NCI-H1930 (cell line): ENCODE measurements around the gene THSD7B.
"Not testable (repeated sequence)": the region's sequence is repeated elsewhere in the genome, so short reads cannot be mapped to it uniquely, and the experiment has no call there.

ENCODE experiments used
- DNase-seq, 2 experiments: peaks; one replicate each; lab custom pipeline; 2025; lab: John Stamatoyannopoulos, UW

Gene THSD7B

DNA sequence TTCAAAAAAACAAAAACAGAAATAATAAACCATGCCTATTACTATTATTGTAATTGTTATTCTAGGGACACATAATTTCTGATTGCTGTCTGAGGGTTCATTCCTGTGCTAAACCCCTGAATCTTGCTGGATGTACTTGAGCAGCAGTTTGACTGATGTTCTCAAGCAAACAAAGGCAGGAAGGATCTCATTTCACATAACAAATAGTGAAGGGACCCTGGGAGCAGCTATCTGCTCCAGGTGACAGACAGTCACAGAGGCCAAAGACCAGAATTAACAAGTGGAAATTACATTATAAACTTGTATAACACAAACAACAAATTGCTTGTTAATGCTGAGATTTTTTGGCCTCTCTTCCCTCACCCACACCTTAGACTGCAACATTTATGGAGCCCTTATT is 284.2 kb downstream of the THSD7B start:
- no peak for DNase-seq

DNA sequence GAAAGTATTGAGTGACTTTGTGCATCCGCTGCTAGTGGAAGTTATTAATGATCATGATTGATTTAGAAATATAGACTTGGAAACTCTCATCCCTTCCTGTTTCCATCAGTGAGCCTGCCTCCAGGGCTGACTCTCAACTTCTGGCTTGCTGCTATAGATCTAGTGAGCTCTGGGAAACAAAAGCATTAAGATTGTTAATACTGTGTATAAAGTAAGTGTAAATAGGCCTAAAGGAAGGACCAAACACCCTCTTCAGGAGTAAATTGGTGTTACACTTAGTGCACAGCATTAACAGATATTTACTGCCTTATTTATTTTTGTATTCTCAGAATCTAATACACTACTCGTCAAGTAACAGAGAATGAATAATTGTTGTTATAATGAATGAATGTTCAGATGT is 285.6 kb downstream of the THSD7B start:
- no peak for DNase-seq

DNA sequence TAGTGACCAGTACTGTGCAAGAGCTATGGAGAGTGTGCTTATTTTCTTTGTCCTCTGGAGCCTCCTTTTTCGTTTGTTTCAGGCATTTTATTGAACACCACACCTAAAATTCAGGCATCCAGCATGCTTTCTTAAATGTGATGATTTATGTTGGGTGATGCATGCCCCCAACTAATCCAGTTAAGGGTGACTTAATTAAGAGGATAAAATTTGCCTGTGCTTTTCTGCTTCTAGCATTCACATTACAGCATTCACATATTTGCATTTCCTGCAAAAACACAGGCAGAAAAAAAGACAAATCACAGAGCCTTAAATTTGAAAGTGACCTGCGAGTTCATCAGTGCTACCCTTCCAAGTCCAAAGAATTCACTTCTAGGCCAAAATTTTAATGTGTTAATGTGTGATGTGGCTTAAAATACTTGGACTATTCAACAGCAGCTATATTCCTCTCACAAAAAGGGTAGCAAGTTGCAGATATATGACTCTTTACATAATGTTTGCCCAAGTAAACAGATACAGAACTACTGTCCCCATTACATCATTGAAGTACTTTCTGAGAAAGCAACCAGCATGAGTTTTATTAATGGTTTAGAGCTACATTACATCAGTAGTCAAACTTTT is 286.5 kb downstream of the THSD7B start:
- DNase-seq, result no peak

DNA sequence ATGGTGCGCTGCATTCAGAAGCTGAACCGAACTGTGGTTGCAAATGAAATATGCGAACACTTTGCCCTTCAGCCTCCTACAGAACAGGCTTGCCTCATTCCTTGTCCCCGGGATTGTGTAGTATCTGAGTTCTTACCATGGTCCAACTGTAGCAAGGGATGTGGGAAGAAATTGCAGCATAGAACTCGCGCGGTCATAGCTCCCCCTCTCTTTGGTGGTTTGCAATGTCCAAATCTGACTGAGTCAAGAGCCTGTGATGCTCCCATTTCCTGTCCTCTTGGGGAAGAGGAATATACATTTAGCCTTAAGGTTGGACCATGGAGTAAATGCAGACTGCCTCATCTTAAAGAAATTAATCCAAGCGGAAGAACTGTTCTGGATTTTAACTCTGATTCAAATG is 291.4 kb downstream of the THSD7B start:
- no peak for DNase-seq

DNA sequence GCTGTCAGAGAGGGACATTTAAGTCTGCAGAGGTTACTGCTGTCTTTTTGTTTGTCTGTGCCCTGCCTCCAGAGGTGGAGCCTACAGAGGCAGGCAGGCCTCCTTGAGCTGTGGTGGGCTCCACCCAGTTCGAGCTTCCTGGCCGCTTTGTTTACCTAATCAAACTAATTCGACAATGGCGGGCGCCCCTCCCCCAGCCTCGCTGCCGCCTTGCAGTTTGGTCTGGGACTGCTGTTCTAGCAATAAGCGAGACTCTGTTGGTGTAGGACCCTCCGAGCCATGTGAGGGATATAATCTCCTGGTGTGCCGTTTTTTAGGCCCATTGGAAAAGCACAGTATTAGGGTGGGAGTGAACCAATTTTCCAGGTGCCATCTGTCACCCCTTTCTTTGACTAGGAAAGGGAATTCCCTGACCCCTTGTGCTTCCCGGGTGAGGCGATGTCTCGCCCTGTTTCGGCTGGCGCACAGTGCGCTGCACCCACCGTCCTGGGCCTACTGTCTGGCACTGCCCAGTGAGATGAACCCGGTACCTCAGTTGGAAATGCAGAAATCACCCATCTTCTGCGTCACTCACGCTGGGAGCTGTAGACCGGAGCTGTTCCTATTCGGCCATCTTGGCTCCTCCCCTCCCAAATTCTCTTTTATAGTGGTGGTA is 310.9 kb downstream of the THSD7B start:
- DNase-seq, result not testable (repeated sequence)

DNA sequence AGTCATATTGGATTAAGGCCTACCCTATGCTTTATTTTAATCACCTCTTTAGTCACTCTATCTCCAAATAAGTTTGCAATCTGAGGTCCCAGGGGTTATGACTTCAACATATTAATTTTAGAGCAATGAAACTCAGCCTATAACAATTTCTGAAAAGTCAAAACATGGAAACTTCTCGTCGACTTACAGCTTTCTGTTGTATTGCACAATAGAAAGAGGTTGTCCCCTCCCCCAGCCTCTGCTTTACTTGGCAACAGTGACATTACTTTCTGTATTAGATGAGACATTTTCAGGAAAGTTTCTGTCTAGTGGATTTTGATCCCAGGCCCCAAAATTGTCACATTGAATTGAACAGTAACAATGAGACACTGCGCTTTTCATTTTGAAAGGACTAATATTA is 326.4 kb downstream of the THSD7B start:
- no peak for DNase-seq

DNA sequence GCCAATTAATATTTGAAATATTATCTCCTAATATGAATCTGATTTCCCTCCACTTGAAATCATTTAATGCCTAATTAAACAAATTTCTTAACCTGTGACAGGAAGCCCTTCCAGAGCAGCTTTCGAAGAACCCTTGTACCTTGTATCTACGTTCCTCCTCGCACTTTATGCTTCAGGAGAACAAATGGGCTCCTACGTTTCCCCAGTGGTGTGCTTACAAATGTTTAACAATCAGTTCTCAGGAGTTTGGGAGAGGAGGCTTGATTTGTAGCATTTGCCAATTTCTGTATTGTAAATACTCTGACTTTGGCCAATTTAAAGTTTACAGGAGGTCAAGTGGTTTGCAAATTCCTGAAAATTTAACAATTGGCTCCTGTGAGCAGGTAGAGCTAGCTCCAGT is 327.8 kb downstream of the THSD7B start:
- no peak for DNase-seq

DNA sequence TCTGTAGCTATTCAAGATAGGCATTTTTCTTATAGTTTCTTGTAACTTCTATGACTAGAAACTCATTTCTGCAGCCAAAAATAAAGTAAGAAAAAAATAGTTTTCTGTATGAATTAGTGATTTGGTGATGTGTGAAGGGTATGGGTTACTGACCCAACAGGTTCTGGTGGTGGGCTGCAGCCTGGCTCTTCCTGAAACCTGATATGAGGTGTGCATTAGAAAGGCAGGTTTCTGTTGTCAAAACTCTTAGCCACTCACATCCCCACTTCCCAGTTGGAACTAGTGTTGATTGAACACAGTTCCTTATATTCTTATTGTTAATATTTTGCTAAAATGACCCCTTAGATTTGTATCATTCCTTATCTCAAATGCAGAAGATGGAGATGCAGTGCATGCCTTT is 330.8 kb downstream of the THSD7B start:
- DNase-seq, result no peak

DNA sequence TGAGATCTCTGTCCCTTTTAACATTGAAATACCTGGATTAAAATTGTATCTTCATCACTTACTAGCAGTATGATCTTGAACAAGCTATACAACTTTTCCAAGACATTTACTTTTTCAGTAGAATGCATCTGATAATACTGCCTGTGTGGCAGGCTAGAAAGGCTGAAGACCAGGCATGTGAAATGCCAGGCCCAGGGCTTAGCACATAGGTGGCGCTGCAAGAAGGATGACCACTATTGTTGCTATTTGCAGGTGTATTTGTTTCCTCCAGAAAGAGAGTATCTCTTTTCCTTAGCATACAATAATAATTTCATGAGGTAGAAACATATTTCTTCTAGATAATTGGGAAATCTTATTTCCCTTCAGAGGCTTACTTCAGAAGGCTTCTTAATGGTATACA is 331.3 kb downstream of the THSD7B start:
- DNase-seq, result no peak

DNA sequence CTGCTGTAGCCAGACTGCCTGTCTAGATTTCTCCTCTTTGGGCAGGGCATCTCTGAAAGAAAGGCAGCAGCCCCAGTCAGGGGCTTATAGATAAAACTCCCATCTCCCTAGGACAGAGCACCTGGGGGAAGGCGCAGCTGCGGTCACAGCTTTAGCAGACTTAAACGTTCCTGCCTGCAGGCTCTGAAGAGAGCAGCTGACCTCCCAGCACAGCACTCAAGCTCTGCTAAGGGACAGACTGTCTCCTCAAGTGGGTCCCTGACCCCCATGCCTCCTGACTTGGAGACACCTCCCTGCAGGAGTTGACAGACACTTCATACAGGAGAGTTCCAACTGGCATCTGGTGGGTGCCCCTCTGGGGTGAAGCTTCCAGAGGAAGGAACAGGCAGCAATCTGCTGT is 336.5 kb downstream of the THSD7B start:
- not testable (repeated sequence) for DNase-seq

DNA sequence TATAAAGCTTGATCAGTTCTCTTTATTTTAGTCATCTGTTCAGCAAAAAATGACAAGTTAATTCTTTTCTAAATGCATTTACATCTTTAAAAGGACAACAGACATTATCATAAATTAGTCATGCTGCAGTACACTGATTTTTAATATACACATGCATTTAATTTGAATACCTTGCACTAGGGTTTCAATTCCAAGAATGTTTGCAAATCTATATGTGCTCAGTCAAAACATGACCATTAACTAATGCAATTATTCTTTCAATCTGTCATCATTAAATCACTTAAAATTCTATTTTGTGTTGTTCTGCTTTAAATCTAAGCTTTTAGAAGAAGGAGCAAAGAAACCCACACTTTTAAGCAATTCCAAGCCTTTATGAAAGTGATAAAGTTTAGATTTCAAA is 342.6 kb downstream of the THSD7B start:
- DNase-seq, result no peak

DNA sequence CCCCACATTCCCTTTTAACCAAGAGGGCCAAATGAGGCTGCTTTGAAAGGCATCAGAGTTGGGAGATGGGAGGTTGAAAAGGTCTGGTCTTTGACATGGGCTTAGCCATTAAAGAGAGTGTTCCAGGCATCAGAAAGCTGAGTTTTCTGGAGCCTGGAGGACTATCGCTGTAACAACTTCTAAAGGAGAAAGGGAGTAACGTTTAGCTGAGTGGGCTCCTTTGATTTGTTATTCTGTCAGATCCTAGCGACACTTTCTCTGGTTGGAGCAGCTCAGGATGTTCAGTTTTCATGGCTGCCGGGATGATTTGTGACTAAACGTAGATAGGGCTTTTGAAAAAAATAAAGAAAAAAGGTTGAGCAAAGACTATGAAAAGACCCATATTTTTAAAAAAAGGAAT is 346.6 kb downstream of the THSD7B start:
- no peak for DNase-seq

DNA sequence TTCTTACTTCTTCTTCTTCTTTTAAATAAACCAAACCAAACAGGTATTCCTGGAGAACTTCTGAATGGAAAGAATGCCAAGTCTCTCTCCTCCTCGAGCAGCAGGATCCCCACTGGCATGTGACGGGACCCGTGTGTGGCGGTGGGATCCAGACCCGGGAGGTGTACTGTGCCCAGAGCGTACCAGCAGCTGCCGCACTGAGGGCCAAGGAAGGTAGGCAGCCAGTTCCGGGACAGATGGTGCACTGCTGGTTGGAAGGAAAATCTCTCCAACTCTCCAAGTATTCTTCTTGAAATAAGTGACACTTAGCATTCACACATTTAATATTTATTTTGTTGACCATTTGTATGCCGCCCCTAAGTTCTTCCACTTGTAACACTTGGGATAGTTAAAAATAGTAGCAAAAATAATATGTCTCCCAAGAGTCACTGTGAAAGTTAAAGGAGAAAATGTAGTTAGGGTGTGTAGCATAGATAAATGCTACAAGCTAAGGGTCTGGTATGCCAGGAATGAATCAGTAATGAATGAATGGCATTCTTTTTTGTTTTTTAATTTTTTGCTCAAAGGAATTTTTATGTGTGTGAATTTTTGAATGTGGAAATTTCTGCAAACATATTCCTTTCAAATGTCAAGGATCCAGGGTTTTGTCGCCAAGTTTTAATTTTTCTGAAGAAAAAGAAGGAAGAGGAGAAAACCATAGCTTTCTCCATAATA is 349.9 kb downstream of the THSD7B start:
- no peak for DNase-seq

DNA sequence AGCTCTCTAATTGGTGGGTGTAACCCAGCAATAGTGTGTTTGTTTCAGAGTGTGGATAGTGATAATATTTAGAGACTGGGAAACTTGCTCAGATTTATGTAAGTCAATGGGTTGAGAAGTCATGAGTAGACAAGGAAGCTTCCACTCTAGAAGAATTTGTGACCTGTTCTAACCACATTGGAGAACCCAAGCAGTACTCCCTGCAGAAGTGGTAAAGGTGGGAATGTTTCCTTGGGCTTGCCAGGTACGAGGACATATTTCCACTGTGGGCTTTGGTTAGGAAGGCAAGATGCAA is 350.4 kb downstream of the THSD7B start:
- DNase-seq, result no peak

DNA sequence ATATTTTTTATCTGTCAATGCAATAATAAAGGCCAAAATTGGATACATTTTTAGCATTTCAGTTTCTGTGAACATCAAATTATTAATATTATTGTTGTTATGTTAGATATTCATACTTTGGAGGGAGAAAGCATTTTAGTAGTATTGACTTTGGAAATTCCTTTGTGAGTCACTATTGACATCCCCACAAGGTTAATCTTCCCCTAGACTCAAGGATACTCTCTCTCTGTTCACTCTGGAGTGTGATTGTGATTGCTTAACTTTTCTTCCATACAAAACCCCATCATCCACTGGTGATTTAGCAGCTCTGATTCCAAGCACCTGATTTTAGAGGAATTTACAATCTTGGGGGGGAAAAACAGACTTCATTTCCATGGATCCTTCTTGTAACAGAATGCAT is 352.0 kb downstream of the THSD7B start:
- no peak for DNase-seq

DNA sequence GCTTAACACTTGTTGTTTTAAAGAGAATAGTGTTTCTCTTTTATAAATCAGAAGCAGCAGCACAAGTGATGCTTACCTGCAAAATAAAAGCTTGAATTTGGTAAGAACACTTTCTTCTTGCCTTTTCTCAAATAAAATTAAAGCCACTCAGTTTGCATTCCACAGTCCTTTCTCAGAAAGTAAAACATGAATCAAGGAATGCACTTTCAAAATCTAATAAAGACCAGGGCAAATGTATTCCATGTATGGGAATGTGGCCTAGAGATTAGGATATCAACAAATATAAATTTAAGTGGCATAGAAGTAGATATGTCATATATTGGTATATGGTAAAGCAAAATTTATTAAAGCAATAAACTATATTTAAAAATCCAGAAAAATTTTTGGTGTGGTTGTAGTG is 352.8 kb downstream of the THSD7B start:
- no peak for DNase-seq

DNA sequence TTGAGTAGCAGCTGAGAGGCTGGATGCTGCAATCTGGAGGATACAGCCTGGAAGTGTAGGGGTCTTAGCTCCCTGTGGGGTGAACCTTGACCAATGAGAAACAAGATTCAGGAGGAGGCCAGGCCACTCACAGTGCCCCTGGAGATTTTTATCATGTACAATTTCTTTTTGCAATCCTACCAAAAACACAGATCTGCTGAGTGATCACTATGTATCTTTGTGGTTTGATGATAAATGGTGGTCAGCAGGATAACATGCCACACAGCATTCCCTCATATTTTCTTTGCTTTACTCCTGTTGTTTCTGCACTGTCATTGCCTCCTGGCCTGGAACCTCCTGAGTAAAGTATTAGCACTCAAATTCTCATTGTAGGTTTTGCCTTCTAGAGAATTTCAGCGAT is 357.9 kb downstream of the THSD7B start:
- DNase-seq, result no peak

DNA sequence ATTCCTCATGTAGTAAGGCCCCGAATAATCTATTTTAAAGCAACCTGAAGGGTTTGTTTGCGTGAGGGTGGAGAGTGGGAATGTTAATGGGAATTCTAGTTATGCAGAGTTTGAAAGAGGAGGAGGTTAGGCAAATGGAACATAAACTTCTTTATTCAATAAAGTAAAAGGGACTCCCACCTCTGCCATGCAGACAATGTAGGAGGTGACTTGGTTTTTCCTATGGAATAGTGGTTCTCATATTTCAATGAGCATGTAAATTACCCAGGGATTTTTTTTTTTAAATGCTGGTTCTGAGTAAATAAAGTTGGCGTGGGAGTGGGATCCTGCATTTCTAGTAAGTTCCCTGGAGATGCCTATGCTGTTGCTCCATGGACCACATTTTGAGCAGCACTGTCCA is 367.9 kb downstream of the THSD7B start:
- no peak for DNase-seq

DNA sequence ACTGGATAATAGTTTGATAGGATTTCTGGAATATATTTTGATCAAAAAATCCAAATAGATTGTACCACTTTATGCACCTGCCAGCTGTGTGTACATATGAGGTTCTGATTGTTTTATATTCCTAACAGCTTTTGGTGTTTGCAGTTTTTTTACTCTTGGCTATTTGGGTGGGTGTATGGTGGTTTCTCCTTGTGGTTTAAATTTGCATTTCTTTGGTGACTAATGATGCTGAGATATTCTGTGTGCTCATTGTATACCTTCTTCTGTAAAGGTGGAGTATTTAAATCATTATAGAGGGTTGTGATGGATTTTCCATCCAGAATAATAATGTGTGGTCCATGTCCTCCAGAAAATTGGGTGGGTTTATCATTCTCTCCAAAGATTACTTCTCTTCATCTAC is 372.9 kb downstream of the THSD7B start:
- DNase-seq, result no peak

DNA sequence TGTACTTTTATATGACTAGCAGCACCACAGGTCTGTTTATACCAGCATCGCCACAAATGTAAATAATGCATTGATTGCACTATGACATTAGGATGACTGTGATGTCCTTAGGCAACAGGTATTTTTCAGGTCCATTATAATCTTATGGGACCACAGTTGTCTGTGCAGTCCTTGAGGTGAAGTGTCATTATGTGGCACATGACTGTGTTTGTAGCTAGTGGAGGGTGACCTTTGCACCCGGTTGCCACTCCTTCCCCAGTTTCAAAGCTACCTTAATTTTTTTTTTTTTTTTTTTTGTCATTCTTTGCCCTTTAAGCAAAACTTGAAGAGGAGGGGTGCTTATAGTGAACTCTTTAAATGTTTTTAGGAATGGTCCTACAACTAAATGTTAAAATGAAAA is 386.4 kb downstream of the THSD7B start:
- no peak for DNase-seq

DNA sequence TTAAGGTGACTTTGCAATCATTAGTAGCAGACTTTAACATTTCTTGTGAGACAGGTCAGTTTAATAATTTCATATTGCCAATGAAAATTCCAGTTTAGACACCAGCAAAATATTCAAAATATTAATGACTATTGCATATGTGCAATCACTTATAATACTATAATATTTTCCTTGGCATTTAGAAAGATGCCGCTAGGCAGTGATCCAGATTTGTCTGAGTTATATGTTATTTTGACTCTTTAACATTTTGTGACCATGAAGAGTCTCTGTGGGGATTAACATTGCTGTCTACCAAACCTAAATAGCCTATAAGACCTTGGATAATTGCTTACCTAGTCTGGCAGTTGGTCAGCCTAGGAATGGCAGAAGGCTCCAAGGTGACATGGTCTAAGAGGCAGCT is 389.6 kb downstream of the THSD7B start:
- DNase-seq, result no peak

DNA sequence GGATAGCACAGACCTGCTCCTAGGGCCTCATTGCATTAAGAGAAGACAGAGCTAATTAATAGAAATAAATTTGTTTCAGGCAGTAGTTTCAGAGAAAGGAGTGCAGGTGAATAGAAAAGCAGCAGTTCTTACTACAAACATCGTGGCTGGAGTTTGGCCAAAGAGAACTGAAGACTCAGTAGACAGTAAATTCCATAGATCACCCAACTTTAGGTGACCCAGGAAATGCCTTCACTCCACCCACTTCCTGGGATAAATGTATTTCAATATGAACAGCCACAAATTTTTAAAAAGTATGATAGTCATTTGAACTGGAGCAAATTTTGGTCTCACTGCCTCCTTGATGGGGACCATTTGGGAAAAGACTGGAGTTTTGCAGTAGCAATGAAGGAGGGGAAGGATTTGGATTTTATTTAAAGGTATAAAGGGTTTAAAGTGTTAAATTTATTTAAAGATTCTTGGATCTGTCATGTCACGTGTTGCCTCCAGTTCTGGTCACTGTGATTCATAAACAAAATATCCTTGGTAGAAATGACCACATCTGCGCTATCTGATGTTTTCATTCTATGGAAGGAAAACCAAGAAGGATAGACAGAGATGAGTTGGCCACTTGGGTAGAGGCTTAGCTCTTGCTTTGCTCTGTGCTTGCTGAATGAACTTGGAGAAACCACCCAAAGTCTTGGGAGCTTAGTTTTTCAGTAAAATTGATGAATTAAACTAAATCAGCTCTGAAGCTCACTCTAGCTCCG is 390.2 kb downstream of the THSD7B start:
- no peak for DNase-seq

DNA sequence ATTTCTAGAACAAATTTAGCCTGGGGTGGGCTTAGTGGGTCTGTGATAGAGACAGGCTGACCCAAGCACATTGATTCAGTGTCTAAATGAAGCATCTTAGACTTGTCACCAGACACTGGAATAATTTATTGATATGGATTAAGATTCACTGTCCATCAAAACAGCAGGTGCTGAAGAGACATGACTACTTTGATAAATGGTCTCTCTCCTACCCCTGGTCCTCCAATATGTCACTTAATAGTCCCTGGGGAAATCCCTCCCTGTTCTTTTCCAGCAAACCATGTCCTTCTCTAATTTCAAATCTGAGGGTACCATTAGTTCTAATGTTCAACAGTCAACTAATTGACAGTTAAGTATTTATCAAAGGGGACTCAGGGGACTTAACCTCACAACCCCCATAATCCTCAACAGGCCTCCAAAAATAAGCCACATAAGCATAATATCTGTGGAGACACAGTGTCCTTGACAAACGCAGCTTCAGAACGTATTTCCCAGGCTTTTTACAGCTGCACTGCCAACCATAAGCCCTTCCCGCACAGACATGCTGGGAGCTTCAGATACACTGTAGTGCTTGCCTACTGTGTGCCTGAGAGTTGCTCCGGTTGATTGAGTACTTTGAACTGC is 391.0 kb downstream of the THSD7B start:
- no peak for DNase-seq
